ENCODE measurements around the gene RAP1GDS1.
"Not testable (repeated sequence)": the region's sequence is repeated elsewhere in the genome, so short reads cannot be mapped to it uniquely, and the experiment has no call there.

The RAP1GDS1 gene

DNA sequence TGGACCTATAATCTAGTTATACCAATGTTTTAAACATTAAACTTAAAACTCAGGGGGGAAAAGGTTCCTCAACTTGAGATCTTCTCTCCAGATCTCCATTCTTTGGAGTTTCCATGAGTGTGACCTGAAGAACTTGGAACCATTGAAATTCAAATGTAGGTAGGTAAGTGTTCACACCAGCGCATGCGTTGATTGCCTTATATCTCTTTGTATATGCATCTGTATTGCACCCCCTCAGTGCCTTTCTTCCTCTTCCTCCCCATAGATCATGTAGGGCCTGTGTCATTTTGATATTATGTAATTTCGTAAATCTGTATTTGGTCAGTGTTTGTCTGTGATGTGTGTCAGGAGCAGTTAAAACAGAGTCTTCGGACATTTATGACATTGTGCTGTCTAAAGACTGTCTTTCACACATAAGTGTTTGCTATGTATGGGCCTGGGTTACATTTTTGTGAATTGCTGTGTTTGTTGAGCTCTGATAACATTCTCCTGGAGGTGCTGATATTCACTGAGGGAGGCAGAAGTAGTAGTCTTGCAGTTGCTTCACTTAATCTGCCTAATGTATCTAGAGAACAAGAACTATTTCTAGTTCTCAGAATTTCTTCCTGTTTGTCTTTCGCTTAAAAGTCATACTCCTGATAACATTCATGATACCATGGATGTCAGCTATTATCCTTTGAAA is 126.3 kb downstream of the RAP1GDS1 start:
- Histone ChIP-seq H3K4me1 (ENCODE audit: insufficient read depth, low read length) (no peaks in the 10 kb centered on the region), H3K27ac (ENCODE audit: low read depth, low read length) (no peak overlapping the region), H3K9ac (ENCODE audit: low read length) (no peak overlapping the region), H3K4me3 (ENCODE audit: low read depth in 1 of 2, low read length in 2 of 2) (no peak overlapping the region), H3K27me3 (ENCODE audit: control insufficient read depth in 1 of 2, insufficient read depth in 2 of 2, low read length in 2 of 2) (no peaks in the 10 kb centered on the region), H3K36me3 (ENCODE audit: insufficient read depth, low read length) (no peaks in the 10 kb centered on the region), H3K9me3 (ENCODE audit: low read length) (no peaks in the 10 kb centered on the region)

DNA sequence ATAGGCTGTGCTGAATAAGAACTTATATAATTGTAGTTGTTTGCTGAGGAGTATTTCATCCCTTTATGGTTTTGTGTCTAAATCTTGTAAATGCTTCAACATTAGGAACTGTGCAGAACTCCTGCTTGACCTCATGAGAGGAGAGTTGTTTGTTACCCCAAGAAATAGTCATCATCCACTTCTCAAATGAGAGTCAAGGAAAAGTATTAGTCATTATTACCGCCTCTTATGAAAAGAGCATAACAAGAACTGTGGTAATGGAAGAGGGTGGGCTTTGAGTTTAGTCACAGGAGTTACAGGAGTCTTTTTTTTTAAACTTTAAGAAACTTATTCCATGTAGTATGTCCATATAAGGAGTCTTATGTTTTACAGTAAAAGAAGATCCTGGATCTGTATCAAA is 132.9 kb downstream of the RAP1GDS1 start:
- Histone ChIP-seq H3K9me3 (ENCODE audit: low read length) (no peaks in the 10 kb centered on the region), H3K36me3 (ENCODE audit: insufficient read depth, low read length) (no peaks in the 10 kb centered on the region), H3K27me3 (ENCODE audit: control insufficient read depth in 1 of 2, insufficient read depth in 2 of 2, low read length in 2 of 2) (no peaks in the 10 kb centered on the region), H3K9ac (ENCODE audit: low read length) (no peak overlapping the region), H3K4me3 (ENCODE audit: low read depth in 1 of 2, low read length in 2 of 2) (no peak overlapping the region), H3K27ac (ENCODE audit: low read depth, low read length) (no peak overlapping the region), H3K4me1 (ENCODE audit: insufficient read depth, low read length) (no peaks in the 10 kb centered on the region)

- Histone ChIP-seq H3K27ac (ENCODE audit: low read depth, low read length) (no peak overlapping the region), H3K4me1 (ENCODE audit: insufficient read depth, low read length) (no peaks in the 10 kb centered on the region), H3K4me3 (ENCODE audit: low read depth in 1 of 2, low read length in 2 of 2) (no peak overlapping the region), H3K27me3 (ENCODE audit: control insufficient read depth in 1 of 2, insufficient read depth in 2 of 2, low read length in 2 of 2) (no peaks in the 10 kb centered on the region), H3K9me3 (ENCODE audit: low read length) (no peaks in the 10 kb centered on the region), H3K36me3 (ENCODE audit: insufficient read depth, low read length) (no peaks in the 10 kb centered on the region), H3K9ac (ENCODE audit: low read length) (no peak overlapping the region)
Measured at GRCh38 chr4:98399915-98400314, 138.7 kb downstream of the RAP1GDS1 start.

DNA sequence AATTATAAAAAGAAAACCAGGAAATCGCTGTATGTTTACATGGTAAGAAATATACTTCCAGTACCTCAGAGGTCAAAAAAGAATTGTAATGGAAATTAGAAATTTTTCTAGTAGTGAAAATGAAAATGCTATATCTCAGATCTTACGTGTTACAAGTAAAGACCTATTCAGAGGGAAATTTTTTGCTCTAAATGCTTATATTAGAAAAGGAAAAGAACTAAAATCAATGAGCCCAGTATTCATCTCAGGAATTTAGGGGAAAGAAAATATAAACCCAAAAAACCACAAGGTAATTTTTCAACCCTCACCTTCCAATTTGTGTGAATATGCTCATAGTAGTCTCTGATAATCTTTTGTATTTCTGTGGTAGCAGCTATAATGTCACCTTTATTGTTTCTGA is 145.6 kb downstream of the RAP1GDS1 start:
- no peaks in the 10 kb centered on the region for H3K9me3 ChIP-seq (ENCODE audit: low read length)
- H3K27me3 ChIP-seq (ENCODE audit: control insufficient read depth in 1 of 2, insufficient read depth in 2 of 2, low read length in 2 of 2): no peaks in the 10 kb centered on the region
- H3K36me3 ChIP-seq (ENCODE audit: insufficient read depth, low read length): no peaks in the 10 kb centered on the region
- H3K4me3 ChIP-seq (ENCODE audit: low read depth in 1 of 2, low read length in 2 of 2): no peak overlapping the region
- H3K9ac ChIP-seq (ENCODE audit: low read length): no peak overlapping the region
- no peaks in the 10 kb centered on the region for H3K4me1 ChIP-seq (ENCODE audit: insufficient read depth, low read length)
- H3K27ac ChIP-seq (ENCODE audit: low read depth, low read length): no peak overlapping the region

GRCh38 chr4:98411731-98412130 is 150.5 kb downstream of the RAP1GDS1 start:
- no peaks in the 10 kb centered on the region for H3K9me3 ChIP-seq (ENCODE audit: low read length)
- no peak overlapping the region for H3K4me3 ChIP-seq (ENCODE audit: low read depth in 1 of 2, low read length in 2 of 2)
- H3K4me1 ChIP-seq (ENCODE audit: insufficient read depth, low read length): no peaks in the 10 kb centered on the region
- H3K27ac ChIP-seq (ENCODE audit: low read depth, low read length): no peak overlapping the region
- no peak overlapping the region for H3K9ac ChIP-seq (ENCODE audit: low read length)
- no peaks in the 10 kb centered on the region for H3K27me3 ChIP-seq (ENCODE audit: control insufficient read depth in 1 of 2, insufficient read depth in 2 of 2, low read length in 2 of 2)
- H3K36me3 ChIP-seq (ENCODE audit: insufficient read depth, low read length): no peaks in the 10 kb centered on the region

DNA sequence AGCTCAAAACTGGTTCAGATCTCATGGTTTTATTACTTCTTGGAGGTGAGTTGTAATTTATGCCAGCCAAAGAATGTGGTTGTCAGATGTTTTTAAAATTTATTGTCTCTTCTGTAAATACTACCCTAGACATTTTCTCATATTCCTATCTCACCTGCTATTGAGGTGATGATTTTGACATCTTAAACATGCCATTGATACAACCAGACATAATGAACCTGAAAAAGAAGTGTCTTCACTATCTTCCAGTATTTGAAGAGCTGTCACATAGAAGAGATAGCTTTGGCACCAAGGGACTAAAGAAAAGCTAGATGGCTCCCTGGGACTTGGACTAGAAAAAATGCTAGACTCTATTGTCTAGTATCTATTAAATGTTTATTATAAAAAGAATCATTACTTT is 155.7 kb downstream of the RAP1GDS1 start:
- no peaks in the 10 kb centered on the region for H3K27me3 ChIP-seq (ENCODE audit: control insufficient read depth in 1 of 2, insufficient read depth in 2 of 2, low read length in 2 of 2)
- no peak overlapping the region for H3K4me3 ChIP-seq (ENCODE audit: low read depth in 1 of 2, low read length in 2 of 2)
- no peaks in the 10 kb centered on the region for H3K4me1 ChIP-seq (ENCODE audit: insufficient read depth, low read length)
- H3K9me3 ChIP-seq (ENCODE audit: low read length): no peaks in the 10 kb centered on the region
- H3K9ac ChIP-seq (ENCODE audit: low read length): no peak overlapping the region
- H3K27ac ChIP-seq (ENCODE audit: low read depth, low read length): no peak overlapping the region
- peaks cover 8% of the 10 kb centered on the region for H3K36me3 ChIP-seq (ENCODE audit: insufficient read depth, low read length)

- H3K9ac ChIP-seq (ENCODE audit: low read length); H3K4me3 ChIP-seq (ENCODE audit: low read depth in 1 of 2, low read length in 2 of 2); H3K4me1 ChIP-seq (ENCODE audit: insufficient read depth, low read length); H3K27ac ChIP-seq (ENCODE audit: low read depth, low read length); H3K9me3 ChIP-seq (ENCODE audit: low read length); H3K27me3 ChIP-seq (ENCODE audit: control insufficient read depth in 1 of 2, insufficient read depth in 2 of 2, low read length in 2 of 2): not testable (repeated sequence)
- peaks cover 10% of the 10 kb centered on the region for H3K36me3 ChIP-seq (ENCODE audit: insufficient read depth, low read length)
Measured at GRCh38 chr4:98420151-98420550, 159.0 kb downstream of the RAP1GDS1 start.

- no peaks in the 10 kb centered on the region for H3K9me3 ChIP-seq (ENCODE audit: low read length)
- H3K4me3 ChIP-seq (ENCODE audit: low read depth in 1 of 2, low read length in 2 of 2): no peak overlapping the region
- no peaks in the 10 kb centered on the region for H3K27me3 ChIP-seq (ENCODE audit: control insufficient read depth in 1 of 2, insufficient read depth in 2 of 2, low read length in 2 of 2)
- no peak overlapping the region for H3K27ac ChIP-seq (ENCODE audit: low read depth, low read length)
- no peak overlapping the region for H3K9ac ChIP-seq (ENCODE audit: low read length)
- H3K4me1 ChIP-seq (ENCODE audit: insufficient read depth, low read length): no peaks in the 10 kb centered on the region
- H3K36me3 ChIP-seq (ENCODE audit: insufficient read depth, low read length): peaks cover 10% of the 10 kb centered on the region
Measured at GRCh38 chr4:98421111-98421510, 159.9 kb downstream of the RAP1GDS1 start.

GRCh38 chr4:98423009-98423408 is 161.8 kb downstream of the RAP1GDS1 start:
- no peak overlapping the region for H3K4me3 ChIP-seq (ENCODE audit: low read depth in 1 of 2, low read length in 2 of 2)
- H3K9ac ChIP-seq (ENCODE audit: low read length): no peak overlapping the region
- peaks cover 10% of the 10 kb centered on the region for H3K36me3 ChIP-seq (ENCODE audit: insufficient read depth, low read length)
- H3K9me3 ChIP-seq (ENCODE audit: low read length): no peaks in the 10 kb centered on the region
- H3K27me3 ChIP-seq (ENCODE audit: control insufficient read depth in 1 of 2, insufficient read depth in 2 of 2, low read length in 2 of 2): no peaks in the 10 kb centered on the region
- no peak overlapping the region for H3K27ac ChIP-seq (ENCODE audit: low read depth, low read length)
- H3K4me1 ChIP-seq (ENCODE audit: insufficient read depth, low read length): no peaks in the 10 kb centered on the region

- Histone ChIP-seq H3K27me3 (ENCODE audit: control insufficient read depth in 1 of 2, insufficient read depth in 2 of 2, low read length in 2 of 2) (no peaks in the 10 kb centered on the region), H3K36me3 (ENCODE audit: insufficient read depth, low read length) (peaks cover 6% of the 10 kb centered on the region), H3K27ac (ENCODE audit: low read depth, low read length) (no peak overlapping the region), H3K9ac (ENCODE audit: low read length) (no peak overlapping the region), H3K4me3 (ENCODE audit: low read depth in 1 of 2, low read length in 2 of 2) (no peak overlapping the region), H3K4me1 (ENCODE audit: insufficient read depth, low read length) (no peaks in the 10 kb centered on the region), H3K9me3 (ENCODE audit: low read length) (no peaks in the 10 kb centered on the region)
Measured at GRCh38 chr4:98430708-98431403, 169.7 kb downstream of the RAP1GDS1 start.

DNA sequence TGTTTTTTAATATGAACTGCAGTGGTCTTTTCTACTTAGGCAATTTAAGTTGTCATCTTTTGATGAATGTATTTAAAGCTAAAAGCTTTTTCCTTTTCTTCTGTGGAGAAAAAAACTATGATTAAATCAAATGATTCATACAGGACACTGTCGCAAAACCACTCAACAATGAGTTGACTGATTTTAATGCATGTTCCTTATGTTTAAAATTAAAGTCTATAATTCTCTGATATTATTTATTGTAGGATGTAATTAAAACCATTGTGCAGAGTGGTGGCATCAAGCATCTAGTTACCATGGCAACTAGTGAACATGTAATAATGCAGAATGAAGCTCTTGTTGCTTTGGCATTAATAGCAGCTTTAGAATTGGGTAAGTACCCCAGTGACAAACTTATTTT is 172.5 kb downstream of the RAP1GDS1 start:
- no peak overlapping the region for H3K9ac ChIP-seq (ENCODE audit: low read length)
- H3K4me1 ChIP-seq (ENCODE audit: insufficient read depth, low read length): no peaks in the 10 kb centered on the region
- no peaks in the 10 kb centered on the region for H3K9me3 ChIP-seq (ENCODE audit: low read length)
- H3K36me3 ChIP-seq (ENCODE audit: insufficient read depth, low read length): peaks cover 6% of the 10 kb centered on the region
- H3K27me3 ChIP-seq (ENCODE audit: control insufficient read depth in 1 of 2, insufficient read depth in 2 of 2, low read length in 2 of 2): no peaks in the 10 kb centered on the region
- no peak overlapping the region for H3K27ac ChIP-seq (ENCODE audit: low read depth, low read length)
- no peak overlapping the region for H3K4me3 ChIP-seq (ENCODE audit: low read depth in 1 of 2, low read length in 2 of 2)

- peaks cover 6% of the 10 kb centered on the region for H3K36me3 ChIP-seq (ENCODE audit: insufficient read depth, low read length)
- H3K9ac ChIP-seq (ENCODE audit: low read length): no peak overlapping the region
- no peak overlapping the region for H3K27ac ChIP-seq (ENCODE audit: low read depth, low read length)
- no peaks in the 10 kb centered on the region for H3K4me1 ChIP-seq (ENCODE audit: insufficient read depth, low read length)
- H3K9me3 ChIP-seq (ENCODE audit: low read length): no peaks in the 10 kb centered on the region
- H3K27me3 ChIP-seq (ENCODE audit: control insufficient read depth in 1 of 2, insufficient read depth in 2 of 2, low read length in 2 of 2): no peaks in the 10 kb centered on the region
- H3K4me3 ChIP-seq (ENCODE audit: low read depth in 1 of 2, low read length in 2 of 2): no peak overlapping the region
Measured at GRCh38 chr4:98434816-98435215, 173.6 kb downstream of the RAP1GDS1 start.

Data from muscle layer of colon (tissue), 2 donors.